Progenitor cell of endocrine pancreas (in vitro differentiated cells): ENCODE results near the gene PSMB2. TPM values are rescaled to one million over a fixed set of nuclear protein-coding genes. Genes with fewer than 3 reads are reported as not detected.

Experiments used
- DNase-seq: peaks from one replicate; pipeline ENCODE4 v3.0.0; 2021; ENCODE audit warnings: low spot score; ENCODE audit not compliant: unreplicated experiment
- H3K27ac Mint-ChIP-seq: 2 replicates; pipeline ENCODE4 v1.8.0; 2021; ENCODE audit warnings: mild to moderate bottlenecking, moderate library complexity, mixed read lengths
- H3K27me3 Mint-ChIP-seq: 2 replicates; pipeline ENCODE4 v1.8.0; 2021; ENCODE audit warnings: mixed read lengths
- H3K36me3 Mint-ChIP-seq: 2 replicates; pipeline ENCODE4 v1.8.0; 2022; ENCODE audit warnings: mixed read lengths; ENCODE audit not compliant: insufficient read depth
- H3K4me1 Mint-ChIP-seq: 2 replicates; pipeline ENCODE4 v1.8.0; 2021; ENCODE audit warnings: low read depth, mixed read lengths
- H3K4me3 Mint-ChIP-seq: 2 replicates; pipeline ENCODE4 v1.8.0; 2021; ENCODE audit warnings: low read depth, mild to moderate bottlenecking, moderate library complexity, mixed read lengths
- H3K9me3 Mint-ChIP-seq: 2 replicates; pipeline ENCODE4 v1.8.0; 2021; ENCODE audit warnings: low read depth, mixed read lengths
- total RNA-seq: library from RNA; stranded (reverse); gene quantifications from 2 replicates; pipeline ENCODE4 v1.2.1, GENCODE V29; 2021
- TF ChIP-seq, protein P1 (sequence below): fragments of 200-600 bp; sonication (generic); IDR thresholded peaks from one replicate; pipeline ENCODE4 v1.5.0; 2021; ENCODE audit warnings: antibody characterized with exemption, mild to moderate bottlenecking; ENCODE audit not compliant: unreplicated experiment

The PSMB2 gene
- total RNA-seq, 1 donor from 2014 or later, result 70.4 TPM

DNA sequence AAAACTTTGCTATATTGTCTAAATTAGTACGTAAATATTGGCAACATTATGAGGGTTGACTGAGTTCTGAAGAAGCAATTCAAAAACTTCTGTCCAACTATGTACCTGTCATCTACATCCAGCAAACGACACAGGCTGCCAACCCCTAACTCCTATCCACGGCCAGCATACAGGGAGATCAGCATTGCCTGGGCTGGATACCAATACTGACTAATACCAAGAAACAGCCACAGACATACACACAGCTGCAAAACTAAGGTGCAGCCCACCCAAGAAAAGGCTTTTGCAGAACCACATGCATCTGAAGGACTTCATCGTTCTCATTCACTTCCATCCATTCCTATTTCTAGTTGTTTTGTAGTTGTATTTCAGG is 86.1 kb downstream of the PSMB2 start:
- H3K4me3 Mint-ChIP-seq, result peak overlapping the region; percentile 92
- H3K9me3 Mint-ChIP-seq, result no peaks in the 10 kb centered on the region
- TF ChIP-seq, protein P1, sequence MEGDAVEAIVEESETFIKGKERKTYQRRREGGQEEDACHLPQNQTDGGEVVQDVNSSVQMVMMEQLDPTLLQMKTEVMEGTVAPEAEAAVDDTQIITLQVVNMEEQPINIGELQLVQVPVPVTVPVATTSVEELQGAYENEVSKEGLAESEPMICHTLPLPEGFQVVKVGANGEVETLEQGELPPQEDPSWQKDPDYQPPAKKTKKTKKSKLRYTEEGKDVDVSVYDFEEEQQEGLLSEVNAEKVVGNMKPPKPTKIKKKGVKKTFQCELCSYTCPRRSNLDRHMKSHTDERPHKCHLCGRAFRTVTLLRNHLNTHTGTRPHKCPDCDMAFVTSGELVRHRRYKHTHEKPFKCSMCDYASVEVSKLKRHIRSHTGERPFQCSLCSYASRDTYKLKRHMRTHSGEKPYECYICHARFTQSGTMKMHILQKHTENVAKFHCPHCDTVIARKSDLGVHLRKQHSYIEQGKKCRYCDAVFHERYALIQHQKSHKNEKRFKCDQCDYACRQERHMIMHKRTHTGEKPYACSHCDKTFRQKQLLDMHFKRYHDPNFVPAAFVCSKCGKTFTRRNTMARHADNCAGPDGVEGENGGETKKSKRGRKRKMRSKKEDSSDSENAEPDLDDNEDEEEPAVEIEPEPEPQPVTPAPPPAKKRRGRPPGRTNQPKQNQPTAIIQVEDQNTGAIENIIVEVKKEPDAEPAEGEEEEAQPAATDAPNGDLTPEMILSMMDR, result no peak
- H3K4me1 Mint-ChIP-seq, result peaks cover 25% of the 10 kb centered on the region
- H3K27ac Mint-ChIP-seq, result peak overlapping the region; percentile 95
- H3K36me3 Mint-ChIP-seq, result peaks cover 13% of the 10 kb centered on the region
- H3K27me3 Mint-ChIP-seq, result no peaks in the 10 kb centered on the region
- DNase-seq, result no peak

DNA sequence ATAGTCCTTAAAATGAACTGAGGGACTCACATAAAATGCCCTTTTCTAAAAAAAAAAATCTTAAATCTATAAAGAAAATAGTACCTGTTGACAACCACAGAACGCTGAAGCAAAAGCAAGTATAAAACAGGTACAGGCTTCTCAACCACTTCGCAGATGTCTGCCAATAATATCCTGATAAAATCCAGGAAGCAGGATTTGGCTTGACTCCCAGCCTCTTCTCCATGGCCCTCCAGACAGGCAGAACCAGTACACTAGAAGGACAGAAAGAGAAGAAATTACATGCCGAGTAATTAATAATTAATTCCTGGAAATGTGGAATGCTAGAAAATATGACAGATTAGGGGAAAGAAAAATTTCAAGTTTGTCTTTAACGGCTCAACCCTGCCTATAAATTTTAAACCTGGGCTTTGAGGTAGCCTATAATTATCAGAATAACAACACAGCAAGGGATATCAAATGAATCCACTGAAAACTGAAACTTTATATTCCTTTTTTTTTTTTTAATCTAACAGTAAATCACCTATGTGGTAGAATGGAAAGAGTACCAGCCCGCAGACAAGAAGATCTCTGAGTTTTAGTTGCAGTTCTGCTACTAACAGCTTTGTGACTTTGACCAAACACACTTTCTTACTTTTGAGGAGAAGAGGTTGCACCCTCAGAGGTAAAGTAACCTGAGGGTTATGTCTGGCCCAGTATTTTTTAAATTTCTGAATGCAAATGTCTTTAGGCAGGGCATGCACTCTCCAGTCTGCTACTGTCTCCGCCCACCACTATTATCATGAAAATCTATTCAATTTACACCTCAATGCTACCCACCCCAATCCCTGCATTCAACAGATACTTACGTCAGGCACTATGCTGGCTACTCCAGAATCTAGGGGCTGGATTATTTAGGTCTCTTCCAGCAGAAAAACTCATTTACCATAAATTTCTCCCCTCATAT is 86.8 kb downstream of the PSMB2 start:
- Mint-ChIP-seq H3K9me3 (no peaks in the 10 kb centered on the region), H3K4me1 (peaks cover 25% of the 10 kb centered on the region), H3K27ac (no peak overlapping the region), H3K36me3 (peaks cover 13% of the 10 kb centered on the region), H3K27me3 (no peaks in the 10 kb centered on the region), H3K4me3 (no peak overlapping the region)
- no peak for DNase-seq
- TF ChIP-seq, protein P1, result no peak

DNA sequence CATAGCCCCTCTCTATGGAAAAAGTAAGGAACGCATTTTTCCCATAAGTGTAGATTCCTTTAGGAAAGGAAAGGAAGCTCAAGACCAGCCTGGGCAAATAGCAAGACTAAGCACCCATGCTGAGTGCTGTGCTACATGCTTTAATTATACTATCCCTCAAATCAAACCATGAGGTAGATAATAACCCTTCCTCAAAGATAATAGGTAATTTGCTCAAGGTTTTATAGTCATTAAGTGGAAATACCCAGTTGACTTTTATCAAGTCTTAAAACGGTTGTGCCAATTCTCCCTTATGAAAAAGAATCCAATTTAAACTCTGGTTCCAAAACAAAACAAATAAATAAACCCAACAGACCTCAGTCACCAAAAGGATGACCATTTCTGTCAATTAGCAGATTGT is 87.5 kb downstream of the PSMB2 start:
- DNase-seq, result no peak
- peaks cover 25% of the 10 kb centered on the region for H3K4me1 Mint-ChIP-seq
- no peaks in the 10 kb centered on the region for H3K9me3 Mint-ChIP-seq
- no peak overlapping the region for H3K4me3 Mint-ChIP-seq
- TF ChIP-seq, protein P1, result no peak
- no peaks in the 10 kb centered on the region for H3K27me3 Mint-ChIP-seq
- peaks cover 13% of the 10 kb centered on the region for H3K36me3 Mint-ChIP-seq
- no peak overlapping the region for H3K27ac Mint-ChIP-seq

Other genes starting within 250 kb of the PSMB2 start
- gene KIAA0319L, start 84.1 kb downstream of the PSMB2 start, total RNA-seq, result 70.0 and 70.5 TPM in 2 replicates
- 25.2 and 25.3 TPM in 2 replicates for gene NCDN, start 83.7 kb downstream of the PSMB2 start, total RNA-seq
- 0.55 and 0.84 TPM in 2 replicates for gene TFAP2E, start 68.2 kb downstream of the PSMB2 start, total RNA-seq
- gene C1orf216, start 77.4 kb upstream of the PSMB2 start, total RNA-seq, result 11.3 and 12.8 TPM in 2 replicates
- gene CLSPN, start 128.5 kb upstream of the PSMB2 start, total RNA-seq, result 20.6 and 23.3 TPM in 2 replicates
- 35.1 and 35.6 TPM in 2 replicates for gene AGO4, start 166.5 kb upstream of the PSMB2 start, total RNA-seq
- 103 and 110 TPM in 2 replicates for gene AGO1, start 241.7 kb upstream of the PSMB2 start, total RNA-seq